HG02588 (cell line): ENCODE data around the gene FAM131A.

Experiments
- ATAC-seq: cut with Tn5 transposase; IDR thresholded peaks from one replicate; pipeline ENCODE4 v1.9.1; 2021; ENCODE audit warnings: mild to moderate bottlenecking, moderate library complexity; ENCODE audit not compliant: unreplicated experiment

FAM131A gene

DNA sequence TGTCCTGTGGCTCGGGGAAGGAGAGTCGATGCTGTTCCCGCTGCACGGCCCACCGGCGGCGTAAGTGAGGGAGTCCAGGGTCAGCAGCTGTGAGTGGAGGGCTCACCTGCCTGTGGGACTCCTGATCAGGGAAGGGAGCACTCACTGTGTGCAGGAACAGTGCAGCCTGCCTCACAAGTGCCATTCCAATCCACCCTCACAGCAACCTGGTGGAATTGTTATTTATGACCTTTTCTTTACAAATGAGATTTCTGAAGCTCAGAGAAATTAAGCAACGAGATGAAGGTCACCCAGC is 51.5 kb downstream of the FAM131A start:
- no peak for ATAC-seq

DNA sequence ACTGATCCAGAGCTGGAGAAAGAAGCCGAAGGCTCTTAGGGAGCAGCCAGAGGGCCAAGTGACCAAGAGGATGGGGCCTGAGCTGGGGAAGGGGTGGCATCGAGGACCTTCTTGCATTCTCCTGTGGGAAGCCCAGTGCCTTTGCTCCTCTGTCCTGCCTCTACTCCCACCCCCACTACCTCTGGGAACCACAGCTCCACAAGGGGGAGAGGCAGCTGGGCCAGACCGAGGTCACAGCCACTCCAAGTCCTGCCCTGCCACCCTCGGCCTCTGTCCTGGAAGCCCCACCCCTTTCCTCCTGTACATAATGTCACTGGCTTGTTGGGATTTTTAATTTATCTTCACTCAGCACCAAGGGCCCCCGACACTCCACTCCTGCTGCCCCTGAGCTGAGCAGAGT is 52.0 kb downstream of the FAM131A start:
- ATAC-seq = no peak

DNA sequence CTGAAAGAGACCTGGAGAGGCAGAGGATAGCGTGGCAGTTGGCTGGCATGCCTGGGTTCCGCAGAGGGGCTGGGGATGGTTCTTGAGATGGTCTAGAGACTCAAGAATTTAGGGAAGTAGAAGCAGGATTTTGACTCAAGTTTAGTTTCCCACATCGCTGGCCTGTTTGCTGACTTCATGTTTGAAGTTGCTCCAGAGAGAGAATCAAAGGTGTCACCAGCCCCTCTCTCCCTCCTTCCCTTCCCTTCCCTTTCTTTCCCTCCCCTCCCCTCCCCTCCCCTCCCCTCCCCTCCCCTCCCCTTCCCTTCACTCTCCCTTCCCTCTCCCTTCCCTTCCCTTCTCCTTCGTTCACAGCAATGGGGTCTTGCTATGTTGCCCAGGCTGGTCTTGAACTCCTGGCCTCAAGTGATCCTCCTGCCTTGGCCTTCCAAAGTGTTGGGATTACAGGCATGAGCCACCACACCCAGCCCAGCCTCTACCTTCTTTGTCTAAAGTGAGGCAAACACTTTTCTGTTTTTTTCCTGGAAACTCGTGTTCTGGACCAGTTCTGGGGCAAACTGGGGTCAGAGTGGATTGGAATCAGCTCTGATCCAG is 52.6 kb downstream of the FAM131A start:
- ATAC-seq = no peak

DNA sequence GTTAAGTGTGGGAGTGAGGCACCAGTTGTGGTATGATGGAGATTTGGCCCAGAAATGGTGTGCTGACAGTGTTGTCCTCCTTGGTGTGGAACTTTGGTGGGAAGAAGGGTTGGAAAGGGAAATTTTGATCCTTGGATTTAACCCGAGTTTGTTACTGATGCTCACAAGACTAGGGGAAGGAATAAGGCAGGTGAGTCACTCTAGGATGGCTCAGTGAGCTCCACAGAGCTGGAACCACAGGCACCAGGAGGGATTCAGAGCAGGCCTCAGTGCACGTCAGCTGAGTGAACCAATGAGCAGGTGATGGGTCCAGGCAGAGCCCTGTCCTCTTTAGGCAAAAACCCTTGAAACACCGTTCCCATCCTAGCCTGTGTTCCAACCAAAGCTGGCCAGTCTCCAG is 53.9 kb downstream of the FAM131A start:
- ATAC-seq = no peak

DNA sequence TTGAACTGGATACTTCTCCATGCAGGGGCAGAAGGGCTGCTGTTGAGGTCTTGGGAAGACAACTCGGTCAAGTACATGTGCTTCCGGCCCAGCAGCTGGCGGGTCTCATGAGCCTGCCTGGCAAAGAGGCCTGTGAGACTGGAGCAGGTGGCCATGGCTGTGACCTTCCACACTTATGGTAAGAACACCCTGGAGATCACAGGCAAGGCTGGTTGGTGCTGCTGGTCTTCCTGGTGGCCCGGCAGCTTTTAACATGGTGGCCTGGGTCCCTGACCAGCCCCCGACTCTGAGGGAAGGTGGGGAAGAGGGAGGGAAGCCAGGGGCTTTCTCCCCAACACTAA is 57.9 kb downstream of the FAM131A start:
- no peak for ATAC-seq
